ENCODE results near the gene MANF. TPM values are rescaled to one million over a fixed set of nuclear protein-coding genes. Genes with fewer than 3 reads are reported as not detected.
A peak's percentile ranks its signal among the peaks of the same experiment; 100 is the strongest.

MANF gene
- total and polyA plus RNA-seq, 2 experiments from 2014 or later: 48.7 to 92.7 TPM

DNA sequence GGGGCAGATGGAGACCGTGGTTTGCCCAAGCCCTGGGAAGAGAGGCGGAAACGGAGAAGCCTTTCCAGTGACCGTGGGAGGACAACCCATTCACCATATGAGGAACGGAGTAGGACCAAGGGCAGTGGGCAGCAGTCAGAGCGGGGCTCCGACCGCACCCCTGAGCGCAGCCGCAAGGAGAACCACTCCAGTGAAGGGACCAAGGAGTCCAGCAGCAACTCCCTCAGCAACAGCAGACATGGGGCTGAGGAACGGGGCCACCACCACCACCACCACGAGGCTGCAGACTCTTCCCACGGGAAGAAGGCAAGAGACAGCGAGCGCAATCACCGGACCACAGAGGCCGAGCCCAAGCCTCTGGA, 8.0 kb downstream of the MANF start:
- Mint-ChIP-seq H3K27me3 (ENCODE audit: insufficient read depth, low read depth, poor library complexity) (peaks cover 18% of the 10 kb centered on the region), H3K4me3 (peak overlapping the region; percentile 85), H3K9me3 (peaks cover 20% of the 10 kb centered on the region; the same call in 2 of the 3 replicates), H3K27ac (no peak overlapping the region; the same call in none of the 2 replicates), H3K36me3 (ENCODE audit: low read depth) (peaks cover 83% of the 10 kb centered on the region), H3K4me1 (peaks cover 44% of the 10 kb centered on the region)
- peaks cover 16% of the 10 kb centered on the region for H3K4me1 ChIP-seq (ENCODE audit: insufficient read depth)
- no peak overlapping the region for H2AFZ ChIP-seq
- no peaks in the 10 kb centered on the region for H3K27me3 ChIP-seq (ENCODE audit: insufficient read depth)
- no peak overlapping the region for H3K27ac ChIP-seq (ENCODE audit: low read depth)
- peak overlapping the region; percentile 82 for H3K4me3 ChIP-seq
- DNase-seq (ENCODE audit: low spot score): no peak
- H3K9me2 ChIP-seq (ENCODE audit: insufficient read depth): no peaks in the 10 kb centered on the region
- no peak for ATAC-seq
- no peak for TF ChIP-seq JUNB (IDR thresholded peaks at IDR 0.05; ENCODE audit: unreplicated experiment)
- TF ChIP-seq CTCF (conservative IDR thresholded peaks at IDR 0.05; ENCODE audit: low read depth in 2 of 2): no peak
- TF ChIP-seq, protein P1, sequence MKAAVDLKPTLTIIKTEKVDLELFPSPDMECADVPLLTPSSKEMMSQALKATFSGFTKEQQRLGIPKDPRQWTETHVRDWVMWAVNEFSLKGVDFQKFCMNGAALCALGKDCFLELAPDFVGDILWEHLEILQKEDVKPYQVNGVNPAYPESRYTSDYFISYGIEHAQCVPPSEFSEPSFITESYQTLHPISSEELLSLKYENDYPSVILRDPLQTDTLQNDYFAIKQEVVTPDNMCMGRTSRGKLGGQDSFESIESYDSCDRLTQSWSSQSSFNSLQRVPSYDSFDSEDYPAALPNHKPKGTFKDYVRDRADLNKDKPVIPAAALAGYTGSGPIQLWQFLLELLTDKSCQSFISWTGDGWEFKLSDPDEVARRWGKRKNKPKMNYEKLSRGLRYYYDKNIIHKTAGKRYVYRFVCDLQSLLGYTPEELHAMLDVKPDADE (IDR thresholded peaks at IDR 0.05): no peak
- no peak for TF ChIP-seq CREB1 (CRISPR knock-in tag; IDR thresholded peaks at IDR 0.05; ENCODE audit: low read depth)
- no peak for TF ChIP-seq NANOG (IDR thresholded peaks at IDR 0.05; ENCODE audit: borderline replicate concordance)
- TF ChIP-seq EZH2phosphoT487 (IDR thresholded peaks at IDR 0.05; ENCODE audit: unreplicated experiment): no peak
- no peak for TF ChIP-seq STAT1 (IDR thresholded peaks at IDR 0.05; ENCODE audit: unreplicated experiment)
- no peak for TF ChIP-seq ZNF331 (CRISPR knock-in tag; IDR thresholded peaks at IDR 0.05; ENCODE audit: low read depth)
- no peak for TF ChIP-seq ZNF114 (CRISPR knock-in tag; IDR thresholded peaks at IDR 0.05)
- no peak for TF ChIP-seq POLR2AphosphoS5 (IDR thresholded peaks at IDR 0.05; ENCODE audit: low read depth)
- H4K20me1 ChIP-seq (replicated peaks; ENCODE audit: insufficient read depth): peaks cover 33% of the 10 kb centered on the region
- peak overlapping the region; percentile 91 for H3K4me2 ChIP-seq
- H3K36me3 ChIP-seq (ENCODE audit: insufficient read depth): peaks cover 28% of the 10 kb centered on the region
- H3F3A ChIP-seq (replicated peaks; ENCODE audit: low read depth): peaks cover 32% of the 10 kb centered on the region
- peaks cover 46% of the 10 kb centered on the region for H3K79me2 ChIP-seq (replicated peaks; ENCODE audit: insufficient read depth)

GRCh38 chr3:51393564-51393963, 8.5 kb downstream of the MANF start:
- Mint-ChIP-seq H3K27ac (no peak overlapping the region), H3K27me3 (ENCODE audit: insufficient read depth, low read depth, poor library complexity) (peaks cover 18% of the 10 kb centered on the region), H3K4me1 (peaks cover 44% of the 10 kb centered on the region), H3K9me3 (peaks cover 20% of the 10 kb centered on the region; the same call in 2 of the 3 replicates), H3K4me3 (peak overlapping the region; percentile 85; the same call in 2 of the 3 replicates), H3K36me3 (ENCODE audit: low read depth) (peaks cover 79% of the 10 kb centered on the region)
- H3K36me3 ChIP-seq (ENCODE audit: insufficient read depth): peaks cover 25% of the 10 kb centered on the region
- no peak overlapping the region; the same call in 1 of the 2 replicates for H3K4me3 ChIP-seq
- H3K4me2 ChIP-seq: no peak overlapping the region
- peaks cover 16% of the 10 kb centered on the region for H3K4me1 ChIP-seq (ENCODE audit: insufficient read depth)
- H3F3A ChIP-seq (replicated peaks; ENCODE audit: low read depth): peaks cover 28% of the 10 kb centered on the region
- DNase-seq (ENCODE audit: low spot score): no peak
- no peaks in the 10 kb centered on the region for H3K9me2 ChIP-seq (ENCODE audit: insufficient read depth)
- H3K79me2 ChIP-seq (replicated peaks; ENCODE audit: insufficient read depth): peaks cover 45% of the 10 kb centered on the region
- ATAC-seq: no peak
- H4K20me1 ChIP-seq (replicated peaks; ENCODE audit: insufficient read depth): peaks cover 37% of the 10 kb centered on the region
- no peak overlapping the region for H2AFZ ChIP-seq
- no peak overlapping the region for H3K27ac ChIP-seq (ENCODE audit: low read depth)
- H3K27me3 ChIP-seq (ENCODE audit: insufficient read depth): no peaks in the 10 kb centered on the region
- TF ChIP-seq, protein P1 (IDR thresholded peaks at IDR 0.05): no peak
- TF ChIP-seq STAT1 (IDR thresholded peaks at IDR 0.05; ENCODE audit: unreplicated experiment): no peak
- TF ChIP-seq ZNF331 (CRISPR knock-in tag; IDR thresholded peaks at IDR 0.05; ENCODE audit: low read depth): no peak
- TF ChIP-seq EZH2phosphoT487 (IDR thresholded peaks at IDR 0.05; ENCODE audit: unreplicated experiment): no peak
- no peak for TF ChIP-seq REST (IDR thresholded peaks at IDR 0.05; ENCODE audit: unreplicated experiment)
- TF ChIP-seq CREB1 (CRISPR knock-in tag; IDR thresholded peaks at IDR 0.05; ENCODE audit: low read depth): no peak

All from GM23338 (cell line).